Measurements from ENCODE around the gene CMPK1.

The CMPK1 gene

GRCh38 chr1:47401761-47402160, 68.2 kb downstream of the CMPK1 start:
- no peaks in the 10 kb centered on the region for H3K9me3 ChIP-seq (ENCODE audit: insufficient read depth, low read depth, low read length)
- no peaks in the 10 kb centered on the region for H3K4me1 ChIP-seq (ENCODE audit: insufficient read depth, low read length)
- H3K9ac ChIP-seq (ENCODE audit: low read depth, low read length): no peak overlapping the region
- no peak overlapping the region for H3K27ac ChIP-seq (ENCODE audit: low read length)
- no peaks in the 10 kb centered on the region for H3K36me3 ChIP-seq (ENCODE audit: insufficient read depth, low read depth, low read length)
- peaks cover 52% of the 10 kb centered on the region for H3K27me3 ChIP-seq (ENCODE audit: insufficient read depth, low read length)
- H3K4me3 ChIP-seq (ENCODE audit: low read length): no peak overlapping the region

GRCh38 chr1:47402591-47402990, 69.0 kb downstream of the CMPK1 start:
- Histone ChIP-seq H3K4me3 (ENCODE audit: low read length) (no peak overlapping the region), H3K4me1 (ENCODE audit: insufficient read depth, low read length) (peaks cover 1% of the 10 kb centered on the region; the same call in 1 of the 2 replicates), H3K9ac (ENCODE audit: low read depth, low read length) (no peak overlapping the region), H3K9me3 (ENCODE audit: insufficient read depth, low read depth, low read length) (no peaks in the 10 kb centered on the region), H3K27ac (ENCODE audit: low read length) (no peak overlapping the region), H3K27me3 (ENCODE audit: insufficient read depth, low read length) (peaks cover 49% of the 10 kb centered on the region), H3K36me3 (ENCODE audit: insufficient read depth, low read depth, low read length) (no peaks in the 10 kb centered on the region)

GRCh38 chr1:47403321-47403910, 69.8 kb downstream of the CMPK1 start:
- Histone ChIP-seq H3K4me1 (ENCODE audit: insufficient read depth, low read length) (peaks cover 2% of the 10 kb centered on the region; the same call in 1 of the 2 replicates), H3K36me3 (ENCODE audit: insufficient read depth, low read depth, low read length) (no peaks in the 10 kb centered on the region), H3K4me3 (ENCODE audit: low read length) (no peak overlapping the region)

GRCh38 chr1:47405697-47406096, 72.1 kb downstream of the CMPK1 start:
- H3K27me3 ChIP-seq (ENCODE audit: insufficient read depth, low read length): peaks cover 66% of the 10 kb centered on the region
- no peaks in the 10 kb centered on the region for H3K36me3 ChIP-seq (ENCODE audit: insufficient read depth, low read depth, low read length)
- no peaks in the 10 kb centered on the region for H3K9me3 ChIP-seq (ENCODE audit: insufficient read depth, low read depth, low read length)
- no peak overlapping the region for H3K4me3 ChIP-seq (ENCODE audit: low read length)
- peaks cover 2% of the 10 kb centered on the region; the same call in 1 of the 2 replicates for H3K4me1 ChIP-seq (ENCODE audit: insufficient read depth, low read length)
- no peak overlapping the region for H3K27ac ChIP-seq (ENCODE audit: low read length)
- no peak overlapping the region for H3K9ac ChIP-seq (ENCODE audit: low read depth, low read length)

More at GRCh38 chr1:47403321-47403910, 69.8 kb downstream of the CMPK1 start:
- Histone ChIP-seq H3K27me3 (ENCODE audit: insufficient read depth, low read length) (peaks cover 52% of the 10 kb centered on the region), H3K9me3 (ENCODE audit: insufficient read depth, low read depth, low read length) (no peaks in the 10 kb centered on the region), H3K27ac (ENCODE audit: low read length) (no peak overlapping the region), H3K9ac (ENCODE audit: low read depth, low read length) (no peak overlapping the region)

- H3K9me3 ChIP-seq (ENCODE audit: insufficient read depth, low read depth, low read length): no peaks in the 10 kb centered on the region
- peaks cover 2% of the 10 kb centered on the region; the same call in 1 of the 2 replicates for H3K4me1 ChIP-seq (ENCODE audit: insufficient read depth, low read length)
- no peak overlapping the region for H3K9ac ChIP-seq (ENCODE audit: low read depth, low read length)
- H3K36me3 ChIP-seq (ENCODE audit: insufficient read depth, low read depth, low read length): no peaks in the 10 kb centered on the region
- no peak overlapping the region for H3K4me3 ChIP-seq (ENCODE audit: low read length)
- H3K27me3 ChIP-seq (ENCODE audit: insufficient read depth, low read length): peaks cover 66% of the 10 kb centered on the region
- no peak overlapping the region for H3K27ac ChIP-seq (ENCODE audit: low read length)
Measured at GRCh38 chr1:47406966-47407365, 73.4 kb downstream of the CMPK1 start.

GRCh38 chr1:47407481-47407880, 73.9 kb downstream of the CMPK1 start:
- H3K4me1 ChIP-seq (ENCODE audit: insufficient read depth, low read length): peaks cover 2% of the 10 kb centered on the region; the same call in 1 of the 2 replicates
- peaks cover 65% of the 10 kb centered on the region for H3K27me3 ChIP-seq (ENCODE audit: insufficient read depth, low read length)
- H3K36me3 ChIP-seq (ENCODE audit: insufficient read depth, low read depth, low read length): no peaks in the 10 kb centered on the region
- no peak overlapping the region for H3K4me3 ChIP-seq (ENCODE audit: low read length)
- no peaks in the 10 kb centered on the region for H3K9me3 ChIP-seq (ENCODE audit: insufficient read depth, low read depth, low read length)
- no peak overlapping the region for H3K27ac ChIP-seq (ENCODE audit: low read length)
- H3K9ac ChIP-seq (ENCODE audit: low read depth, low read length): no peak overlapping the region

GRCh38 chr1:47409311-47410067, 75.9 kb downstream of the CMPK1 start:
- H3K9ac ChIP-seq (ENCODE audit: low read depth, low read length): no peak overlapping the region
- H3K27me3 ChIP-seq (ENCODE audit: insufficient read depth, low read length): peaks cover 74% of the 10 kb centered on the region
- H3K4me3 ChIP-seq (ENCODE audit: low read length): no peak overlapping the region
- H3K36me3 ChIP-seq (ENCODE audit: insufficient read depth, low read depth, low read length): no peaks in the 10 kb centered on the region
- peaks cover 2% of the 10 kb centered on the region; the same call in 1 of the 2 replicates for H3K4me1 ChIP-seq (ENCODE audit: insufficient read depth, low read length)
- H3K9me3 ChIP-seq (ENCODE audit: insufficient read depth, low read depth, low read length): no peaks in the 10 kb centered on the region
- H3K27ac ChIP-seq (ENCODE audit: low read length): no peak overlapping the region

- no peak overlapping the region for H3K27ac ChIP-seq (ENCODE audit: low read length)
- H3K9ac ChIP-seq (ENCODE audit: low read depth, low read length): no peak overlapping the region
- H3K27me3 ChIP-seq (ENCODE audit: insufficient read depth, low read length): peaks cover 77% of the 10 kb centered on the region
- no peaks in the 10 kb centered on the region for H3K36me3 ChIP-seq (ENCODE audit: insufficient read depth, low read depth, low read length)
- peaks cover 2% of the 10 kb centered on the region; the same call in 1 of the 2 replicates for H3K4me1 ChIP-seq (ENCODE audit: insufficient read depth, low read length)
- H3K4me3 ChIP-seq (ENCODE audit: low read length): no peak overlapping the region
- no peaks in the 10 kb centered on the region for H3K9me3 ChIP-seq (ENCODE audit: insufficient read depth, low read depth, low read length)
Measured at GRCh38 chr1:47410068-47410455, 76.5 kb downstream of the CMPK1 start.

GRCh38 chr1:47411436-47411835, 77.8 kb downstream of the CMPK1 start:
- no peaks in the 10 kb centered on the region for H3K36me3 ChIP-seq (ENCODE audit: insufficient read depth, low read depth, low read length)
- no peak overlapping the region for H3K9ac ChIP-seq (ENCODE audit: low read depth, low read length)
- no peak overlapping the region for H3K4me3 ChIP-seq (ENCODE audit: low read length)
- H3K9me3 ChIP-seq (ENCODE audit: insufficient read depth, low read depth, low read length): no peaks in the 10 kb centered on the region
- peaks cover 80% of the 10 kb centered on the region for H3K27me3 ChIP-seq (ENCODE audit: insufficient read depth, low read length)
- H3K4me1 ChIP-seq (ENCODE audit: insufficient read depth, low read length): peaks cover 2% of the 10 kb centered on the region; the same call in 1 of the 2 replicates
- no peak overlapping the region for H3K27ac ChIP-seq (ENCODE audit: low read length)

GRCh38 chr1:47412437-47412836, 78.8 kb downstream of the CMPK1 start:
- H3K4me3 ChIP-seq (ENCODE audit: low read length): no peak overlapping the region
- H3K9me3 ChIP-seq (ENCODE audit: insufficient read depth, low read depth, low read length): no peaks in the 10 kb centered on the region
- no peak overlapping the region for H3K27ac ChIP-seq (ENCODE audit: low read length)
- no peaks in the 10 kb centered on the region for H3K36me3 ChIP-seq (ENCODE audit: insufficient read depth, low read depth, low read length)
- H3K27me3 ChIP-seq (ENCODE audit: insufficient read depth, low read length): peaks cover 90% of the 10 kb centered on the region
- peaks cover 2% of the 10 kb centered on the region; the same call in 1 of the 2 replicates for H3K4me1 ChIP-seq (ENCODE audit: insufficient read depth, low read length)
- no peak overlapping the region for H3K9ac ChIP-seq (ENCODE audit: low read depth, low read length)

- Histone ChIP-seq H3K36me3 (ENCODE audit: insufficient read depth, low read depth, low read length) (no peaks in the 10 kb centered on the region), H3K9me3 (ENCODE audit: insufficient read depth, low read depth, low read length) (no peaks in the 10 kb centered on the region), H3K27ac (ENCODE audit: low read length) (no peak within 1 kb of the TSS), H3K4me3 (ENCODE audit: low read length) (peak within 1 kb of the TSS; percentile 47; the same call in 1 of the 2 replicates), H3K27me3 (ENCODE audit: insufficient read depth, low read length) (peaks cover 97% of the 10 kb centered on the region), H3K9ac (ENCODE audit: low read depth, low read length) (no peak within 1 kb of the TSS), H3K4me1 (ENCODE audit: insufficient read depth, low read length) (no peaks in the 10 kb centered on the region)
Measured at GRCh38 chr1:47415728-47416318, 82.2 kb downstream of the CMPK1 start, which contains the start of gene FOXE3. TSS of gene FOXE3 (plus strand) at chr1:47416285. CDS start at chr1:47416316, 31 bp downstream.
